GM12875 (cell line): Measurements from ENCODE around the gene THOC2.
A peak's percentile ranks its signal among the peaks of the same experiment; 100 is the strongest.
"Not testable (repeated sequence)": the region's sequence is repeated elsewhere in the genome, so short reads cannot be mapped to it uniquely, and the experiment has no call there.

Source experiments
- H3K4me3 ChIP-seq: one replicate; pipeline ENCODE4 v1.5.1; 2011; ENCODE audit warnings: low read depth, low read length, control low read depth
- TF ChIP-seq, protein P1 (sequence below): IDR thresholded peaks from 2 replicates; pipeline ENCODE4 v1.5.1; 2011; ENCODE audit warnings: low read depth, mild to moderate bottlenecking, control low read depth, inconsistent platforms, low read length, moderate library complexity, borderline replicate concordance; ENCODE audit not compliant: insufficient read depth

THOC2 gene, protein sequence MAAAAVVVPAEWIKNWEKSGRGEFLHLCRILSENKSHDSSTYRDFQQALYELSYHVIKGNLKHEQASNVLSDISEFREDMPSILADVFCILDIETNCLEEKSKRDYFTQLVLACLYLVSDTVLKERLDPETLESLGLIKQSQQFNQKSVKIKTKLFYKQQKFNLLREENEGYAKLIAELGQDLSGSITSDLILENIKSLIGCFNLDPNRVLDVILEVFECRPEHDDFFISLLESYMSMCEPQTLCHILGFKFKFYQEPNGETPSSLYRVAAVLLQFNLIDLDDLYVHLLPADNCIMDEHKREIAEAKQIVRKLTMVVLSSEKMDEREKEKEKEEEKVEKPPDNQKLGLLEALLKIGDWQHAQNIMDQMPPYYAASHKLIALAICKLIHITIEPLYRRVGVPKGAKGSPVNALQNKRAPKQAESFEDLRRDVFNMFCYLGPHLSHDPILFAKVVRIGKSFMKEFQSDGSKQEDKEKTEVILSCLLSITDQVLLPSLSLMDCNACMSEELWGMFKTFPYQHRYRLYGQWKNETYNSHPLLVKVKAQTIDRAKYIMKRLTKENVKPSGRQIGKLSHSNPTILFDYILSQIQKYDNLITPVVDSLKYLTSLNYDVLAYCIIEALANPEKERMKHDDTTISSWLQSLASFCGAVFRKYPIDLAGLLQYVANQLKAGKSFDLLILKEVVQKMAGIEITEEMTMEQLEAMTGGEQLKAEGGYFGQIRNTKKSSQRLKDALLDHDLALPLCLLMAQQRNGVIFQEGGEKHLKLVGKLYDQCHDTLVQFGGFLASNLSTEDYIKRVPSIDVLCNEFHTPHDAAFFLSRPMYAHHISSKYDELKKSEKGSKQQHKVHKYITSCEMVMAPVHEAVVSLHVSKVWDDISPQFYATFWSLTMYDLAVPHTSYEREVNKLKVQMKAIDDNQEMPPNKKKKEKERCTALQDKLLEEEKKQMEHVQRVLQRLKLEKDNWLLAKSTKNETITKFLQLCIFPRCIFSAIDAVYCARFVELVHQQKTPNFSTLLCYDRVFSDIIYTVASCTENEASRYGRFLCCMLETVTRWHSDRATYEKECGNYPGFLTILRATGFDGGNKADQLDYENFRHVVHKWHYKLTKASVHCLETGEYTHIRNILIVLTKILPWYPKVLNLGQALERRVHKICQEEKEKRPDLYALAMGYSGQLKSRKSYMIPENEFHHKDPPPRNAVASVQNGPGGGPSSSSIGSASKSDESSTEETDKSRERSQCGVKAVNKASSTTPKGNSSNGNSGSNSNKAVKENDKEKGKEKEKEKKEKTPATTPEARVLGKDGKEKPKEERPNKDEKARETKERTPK (N-terminal part only)

DNA sequence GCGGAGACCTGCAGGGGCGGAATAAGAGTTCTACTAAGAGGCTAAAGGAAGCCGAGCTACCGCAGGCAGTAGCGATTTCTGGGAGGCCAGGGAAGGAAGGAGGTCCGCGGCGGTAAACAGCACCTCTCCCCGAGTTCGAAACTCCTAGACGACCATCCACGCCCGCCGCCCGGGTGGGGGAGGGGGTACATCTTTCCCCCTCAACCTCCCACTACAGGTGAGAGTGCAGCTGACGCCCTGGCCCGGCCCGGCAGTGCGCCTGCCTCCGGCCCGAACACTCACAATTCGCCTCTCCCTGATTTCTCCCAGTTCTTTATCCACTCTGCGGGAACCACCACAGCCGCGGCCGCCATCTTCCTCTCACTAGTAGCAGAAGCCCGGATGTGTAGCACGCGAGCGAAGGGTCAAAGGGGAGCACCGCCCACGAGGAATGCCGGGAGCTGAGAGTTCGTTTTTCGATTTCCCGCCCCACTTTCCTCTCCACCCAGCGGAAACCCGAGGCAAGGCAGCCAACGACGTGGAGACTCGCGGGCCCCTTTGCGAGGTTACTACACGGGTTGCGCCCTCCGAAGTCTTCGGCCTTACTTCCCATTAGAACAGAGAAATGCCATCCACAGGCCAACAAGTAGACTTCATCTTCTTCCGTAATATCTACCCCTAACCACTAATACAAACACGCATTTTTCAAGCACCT is at the start of gene THOC2:
TSS of gene THOC2 (minus strand) at position 383 of the 694 bp plus-strand sequence. CDS start at position 353, 30 bp downstream.
- peak within 1 kb of the TSS; percentile 72 for H3K4me3 ChIP-seq
- TF ChIP-seq, protein P1, sequence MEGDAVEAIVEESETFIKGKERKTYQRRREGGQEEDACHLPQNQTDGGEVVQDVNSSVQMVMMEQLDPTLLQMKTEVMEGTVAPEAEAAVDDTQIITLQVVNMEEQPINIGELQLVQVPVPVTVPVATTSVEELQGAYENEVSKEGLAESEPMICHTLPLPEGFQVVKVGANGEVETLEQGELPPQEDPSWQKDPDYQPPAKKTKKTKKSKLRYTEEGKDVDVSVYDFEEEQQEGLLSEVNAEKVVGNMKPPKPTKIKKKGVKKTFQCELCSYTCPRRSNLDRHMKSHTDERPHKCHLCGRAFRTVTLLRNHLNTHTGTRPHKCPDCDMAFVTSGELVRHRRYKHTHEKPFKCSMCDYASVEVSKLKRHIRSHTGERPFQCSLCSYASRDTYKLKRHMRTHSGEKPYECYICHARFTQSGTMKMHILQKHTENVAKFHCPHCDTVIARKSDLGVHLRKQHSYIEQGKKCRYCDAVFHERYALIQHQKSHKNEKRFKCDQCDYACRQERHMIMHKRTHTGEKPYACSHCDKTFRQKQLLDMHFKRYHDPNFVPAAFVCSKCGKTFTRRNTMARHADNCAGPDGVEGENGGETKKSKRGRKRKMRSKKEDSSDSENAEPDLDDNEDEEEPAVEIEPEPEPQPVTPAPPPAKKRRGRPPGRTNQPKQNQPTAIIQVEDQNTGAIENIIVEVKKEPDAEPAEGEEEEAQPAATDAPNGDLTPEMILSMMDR, result peak; percentile 32; the same call in 1 of the 2 replicates

DNA sequence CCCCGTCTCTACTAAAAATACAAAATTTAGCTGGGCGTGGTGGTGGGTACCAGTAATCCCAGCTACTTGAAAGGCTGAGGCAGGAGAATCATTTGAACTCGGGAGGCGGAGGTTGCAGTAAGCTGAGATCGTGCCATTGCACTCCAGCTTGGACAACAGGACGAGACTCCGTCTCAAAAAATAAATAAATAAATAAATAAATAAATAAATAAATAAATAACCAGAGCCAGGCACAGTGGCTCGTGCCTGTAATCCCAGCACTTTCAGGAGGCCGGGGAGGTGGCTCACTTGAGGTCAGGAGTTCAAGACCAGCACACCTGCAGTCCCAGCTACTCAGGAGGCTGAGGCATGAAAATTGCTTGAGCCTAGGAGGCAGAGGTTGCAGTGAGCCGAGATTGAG is 48.9 kb upstream of the THOC2 start:
- H3K4me3 ChIP-seq, result not testable (repeated sequence)

DNA sequence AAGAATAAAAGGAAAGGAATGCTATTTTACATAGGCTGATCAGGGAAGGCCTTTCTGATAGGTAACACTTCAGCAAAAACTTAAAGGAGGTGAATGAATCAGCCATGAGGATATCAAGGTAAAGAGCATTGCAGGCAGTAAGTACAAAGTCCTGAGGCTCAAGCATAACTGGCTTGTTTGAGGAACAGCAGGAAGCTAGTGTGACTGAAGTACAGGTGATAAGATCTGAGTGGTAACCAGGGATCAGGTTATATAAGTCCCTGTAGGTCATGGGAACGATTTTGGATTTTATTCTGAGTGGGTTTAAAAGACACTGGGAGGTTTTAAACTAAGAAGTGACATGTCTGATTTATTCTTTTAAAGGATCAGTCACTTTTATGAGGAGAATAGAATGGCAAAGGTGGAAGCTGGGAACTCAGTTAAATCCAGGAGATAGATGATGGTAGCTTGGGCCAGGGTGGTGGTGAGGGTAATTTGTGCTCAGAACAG is 47.1 kb upstream of the THOC2 start:
- TF ChIP-seq, protein P1, result no peak

DNA sequence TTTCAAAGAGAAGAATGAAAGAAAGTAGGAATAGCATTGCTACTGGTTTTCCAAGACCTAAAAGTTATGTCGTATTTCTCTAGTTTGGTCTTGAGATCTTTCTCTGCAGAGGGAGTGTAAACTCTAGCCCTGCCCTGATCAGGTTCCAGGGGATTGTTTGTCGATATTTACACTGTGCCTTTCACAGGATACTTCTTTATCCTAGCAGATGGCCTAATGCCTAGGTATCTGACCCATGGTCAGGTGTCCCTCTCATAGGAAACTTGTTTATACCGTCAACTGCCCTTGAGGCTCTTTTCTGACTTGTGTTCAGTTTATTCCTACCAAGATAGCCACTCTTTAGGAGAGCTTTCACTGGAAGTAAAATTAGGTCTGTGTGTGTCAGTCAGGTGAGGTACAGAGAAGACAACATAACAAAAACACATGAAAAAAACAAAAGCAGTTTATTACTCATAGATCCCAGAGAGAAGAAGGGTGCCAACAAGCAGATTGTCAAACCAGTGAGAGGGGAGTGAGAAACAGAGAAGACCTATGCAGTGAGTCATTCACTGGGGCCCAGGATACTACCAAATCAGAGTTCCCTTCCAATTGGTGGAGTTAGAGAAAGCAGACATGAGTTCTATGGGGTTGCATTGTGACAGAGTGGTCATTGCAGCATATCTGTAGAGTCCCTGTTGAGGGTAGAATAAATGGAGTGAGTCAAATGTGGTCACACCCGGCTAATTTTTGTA is 40.6 kb upstream of the THOC2 start:
- TF ChIP-seq, protein P1, result no peak
- H3K4me3 ChIP-seq, result no peak overlapping the region

More for the DNA sequence above, 47.1 kb upstream of the THOC2 start:
- H3K4me3 ChIP-seq, result no peak overlapping the region

DNA sequence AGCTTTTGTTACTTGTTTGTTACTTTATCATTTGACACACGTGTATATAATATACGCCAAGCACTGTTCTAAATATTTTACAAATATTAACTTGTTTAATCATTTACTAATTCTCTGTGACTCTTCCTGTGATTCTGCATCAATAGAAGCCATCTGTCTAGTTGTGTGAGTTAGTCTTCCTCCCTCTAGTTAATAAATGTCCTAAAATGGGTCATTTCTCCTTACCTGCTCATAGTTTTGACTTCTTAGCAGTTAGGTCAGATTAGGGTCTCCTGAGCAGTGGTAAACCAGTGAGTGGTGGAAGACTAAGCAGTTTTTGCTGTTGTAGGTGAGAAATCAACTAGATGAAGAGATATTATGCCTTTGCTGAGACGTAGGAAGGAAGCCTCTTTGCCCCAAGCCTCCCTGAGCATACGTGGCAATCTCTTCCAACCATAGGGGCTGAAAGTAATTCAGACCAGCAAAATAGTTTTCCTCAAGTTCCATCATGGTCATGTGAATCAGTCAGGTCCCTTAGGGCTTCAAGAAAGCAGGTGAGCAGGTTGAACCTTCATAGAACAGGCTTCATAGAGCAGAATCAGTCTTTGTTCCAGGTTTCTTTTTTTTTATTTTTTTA is 38.7 kb upstream of the THOC2 start:
- TF ChIP-seq, protein P1, result no peak
- no peak overlapping the region for H3K4me3 ChIP-seq
